Hematopoietic multipotent progenitor cell treated with erythropoietin and hydrocortisone succinate and interleukin-3 and kit ligand, for 4 days (in vitro differentiated cells): ENCODE results near the gene RASAL3.
"Not testable (repeated sequence)": the region's sequence is repeated elsewhere in the genome, so short reads cannot be mapped to it uniquely, and the experiment has no call there.

Experiments used
- DNase-seq: peaks from one replicate; pipeline ENCODE4 v3.0.0-alpha.2; 2015

The RASAL3 gene

GRCh38 chr19:15418579-15419412 is 45.5 kb downstream of the RASAL3 start, which contains the start of gene AKAP8L:
Gene AKAP8L, minus strand, starts transcription at chr19:15418988. Its CDS starts 65 bp downstream, at chr19:15418923.
- peak; percentile 100 for DNase-seq

GRCh38 chr19:15418231-15418578 is 46.1 kb downstream of the RASAL3 start:
- DNase-seq = peak; percentile 35

- no peak for DNase-seq
Observed at GRCh38 chr19:15417699-15418098, 46.6 kb downstream of the RASAL3 start.

- DNase-seq = peak; percentile 39
Observed at GRCh38 chr19:15412832-15413231, 51.5 kb downstream of the RASAL3 start.

- not testable (repeated sequence) for DNase-seq
Observed at GRCh38 chr19:15411351-15411750, 53.0 kb downstream of the RASAL3 start.

GRCh38 chr19:15404780-15405211 is 59.5 kb downstream of the RASAL3 start:
- DNase-seq = no peak

GRCh38 chr19:15404097-15404779 is 60.1 kb downstream of the RASAL3 start:
- peak; percentile 63 for DNase-seq

- DNase-seq = no peak
Observed at GRCh38 chr19:15403151-15403531, 61.2 kb downstream of the RASAL3 start.

- peak; percentile 71 for DNase-seq
Observed at GRCh38 chr19:15402411-15403150, 61.8 kb downstream of the RASAL3 start.
